ENCODE data around the gene IL17REL.

Gene IL17REL

GRCh38 chr22:50002791-50003190 is 9.8 kb downstream of the IL17REL start:
- no peak for DNase-seq (ENCODE audit: low read depth in 2 of 2)

- DNase-seq (ENCODE audit: low read depth in 2 of 2), result no peak
Observed at GRCh38 chr22:50001388-50002231, 11.0 kb downstream of the IL17REL start.

- no peak for DNase-seq (ENCODE audit: low read depth in 2 of 2)
Observed at GRCh38 chr22:50000587-50001387, 11.8 kb downstream of the IL17REL start.

- DNase-seq (ENCODE audit: low read depth in 2 of 2), result no peak
Observed at GRCh38 chr22:49999946-50000586, 12.5 kb downstream of the IL17REL start.

- DNase-seq (ENCODE audit: low read depth in 2 of 2), result no peak
Observed at GRCh38 chr22:49999063-49999945, 13.3 kb downstream of the IL17REL start.

- DNase-seq (ENCODE audit: low read depth in 2 of 2), result no peak
Observed at GRCh38 chr22:49998718-49999062, 13.9 kb downstream of the IL17REL start.

- no peak for DNase-seq (ENCODE audit: low read depth in 2 of 2)
Observed at GRCh38 chr22:49997932-49998717, 14.4 kb downstream of the IL17REL start.

- DNase-seq (ENCODE audit: low read depth in 2 of 2), result no peak
Observed at GRCh38 chr22:49997251-49997599, 15.3 kb downstream of the IL17REL start.

- no peak for DNase-seq (ENCODE audit: low read depth in 2 of 2)
Observed at GRCh38 chr22:49996518-49997250, 15.9 kb downstream of the IL17REL start.

GRCh38 chr22:49996119-49996517 is 16.4 kb downstream of the IL17REL start:
- DNase-seq (ENCODE audit: low read depth in 2 of 2), result no peak

GRCh38 chr22:49995361-49996118 is 17.0 kb downstream of the IL17REL start:
- DNase-seq (ENCODE audit: low read depth in 2 of 2), result no peak

GRCh38 chr22:49995041-49995360 is 17.6 kb downstream of the IL17REL start:
- no peak for DNase-seq (ENCODE audit: low read depth in 2 of 2)

GRCh38 chr22:49994361-49995040 is 18.1 kb downstream of the IL17REL start:
- no peak for DNase-seq (ENCODE audit: low read depth in 2 of 2)

- DNase-seq (ENCODE audit: low read depth in 2 of 2), result no peak
Observed at GRCh38 chr22:49993649-49994360, 18.8 kb downstream of the IL17REL start.

GRCh38 chr22:49992921-49993648 is 19.5 kb downstream of the IL17REL start:
- DNase-seq (ENCODE audit: low read depth in 2 of 2), result peak in 1 of 2 donors; percentile 65

GRCh38 chr22:49991907-49992533 is 20.5 kb downstream of the IL17REL start:
- DNase-seq (ENCODE audit: low read depth in 2 of 2), result no peak

- no peak for DNase-seq (ENCODE audit: low read depth in 2 of 2)
Observed at GRCh38 chr22:49991167-49991566, 21.4 kb downstream of the IL17REL start.

Measured in stimulated activated CD4-positive, alpha-beta T cell treated with anti-CD3 and anti-CD28 coated beads, Interleukin-15, amount 100 ng/mL, for 48 hours (primary cell).